ENCODE results near the gene AGAP1. TPM values are rescaled to one million over a fixed set of nuclear protein-coding genes. Genes with fewer than 3 reads are reported as not detected.

The AGAP1 gene
- total RNA-seq, 4 donors from 2014 or later = 7.2 to 19.6 (median 15.2) TPM

DNA sequence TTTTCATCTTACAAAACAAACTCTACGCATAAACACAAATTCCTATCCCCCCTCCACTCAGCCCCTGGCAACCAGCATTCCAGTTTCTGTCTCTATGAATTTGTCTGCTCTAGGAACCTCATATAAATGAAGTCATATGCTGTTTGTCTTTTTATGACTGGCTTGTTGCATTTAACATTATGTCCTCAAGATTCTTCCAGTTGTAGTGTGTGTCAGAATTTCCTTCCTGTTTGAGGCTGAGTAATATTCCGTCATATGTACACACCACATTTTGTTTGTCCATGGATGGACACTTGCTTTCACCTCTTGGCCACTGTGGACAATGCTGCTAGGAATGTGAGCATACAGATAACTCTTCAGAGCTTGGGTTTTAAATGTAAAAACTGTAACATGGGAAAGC lies 402.2 kb downstream of the AGAP1 start:
- no peak for DNase-seq
- no peaks in the 10 kb centered on the region for H3K9me3 ChIP-seq
- H3K4me1 ChIP-seq = no peaks in the 10 kb centered on the region
- no peak overlapping the region for H3K27ac ChIP-seq
- no peaks in the 10 kb centered on the region for H3K27me3 ChIP-seq
- TF ChIP-seq POLR2A (IDR thresholded peaks at IDR 0.05) = no peak
- TF ChIP-seq, protein P1, sequence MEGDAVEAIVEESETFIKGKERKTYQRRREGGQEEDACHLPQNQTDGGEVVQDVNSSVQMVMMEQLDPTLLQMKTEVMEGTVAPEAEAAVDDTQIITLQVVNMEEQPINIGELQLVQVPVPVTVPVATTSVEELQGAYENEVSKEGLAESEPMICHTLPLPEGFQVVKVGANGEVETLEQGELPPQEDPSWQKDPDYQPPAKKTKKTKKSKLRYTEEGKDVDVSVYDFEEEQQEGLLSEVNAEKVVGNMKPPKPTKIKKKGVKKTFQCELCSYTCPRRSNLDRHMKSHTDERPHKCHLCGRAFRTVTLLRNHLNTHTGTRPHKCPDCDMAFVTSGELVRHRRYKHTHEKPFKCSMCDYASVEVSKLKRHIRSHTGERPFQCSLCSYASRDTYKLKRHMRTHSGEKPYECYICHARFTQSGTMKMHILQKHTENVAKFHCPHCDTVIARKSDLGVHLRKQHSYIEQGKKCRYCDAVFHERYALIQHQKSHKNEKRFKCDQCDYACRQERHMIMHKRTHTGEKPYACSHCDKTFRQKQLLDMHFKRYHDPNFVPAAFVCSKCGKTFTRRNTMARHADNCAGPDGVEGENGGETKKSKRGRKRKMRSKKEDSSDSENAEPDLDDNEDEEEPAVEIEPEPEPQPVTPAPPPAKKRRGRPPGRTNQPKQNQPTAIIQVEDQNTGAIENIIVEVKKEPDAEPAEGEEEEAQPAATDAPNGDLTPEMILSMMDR (IDR thresholded peaks at IDR 0.05) = no peak
- intact Hi-C loops (cut with DNase I) = no loop called here
- H3K36me3 ChIP-seq = peaks cover 0 to 48% (median 0%) of the 10 kb centered on the region in 3 donors
- H3K4me3 ChIP-seq = no peak overlapping the region
- WGBS, 2 donors = 84 to 91% methylated on average over 2 of the region's 2 CpGs

DNA sequence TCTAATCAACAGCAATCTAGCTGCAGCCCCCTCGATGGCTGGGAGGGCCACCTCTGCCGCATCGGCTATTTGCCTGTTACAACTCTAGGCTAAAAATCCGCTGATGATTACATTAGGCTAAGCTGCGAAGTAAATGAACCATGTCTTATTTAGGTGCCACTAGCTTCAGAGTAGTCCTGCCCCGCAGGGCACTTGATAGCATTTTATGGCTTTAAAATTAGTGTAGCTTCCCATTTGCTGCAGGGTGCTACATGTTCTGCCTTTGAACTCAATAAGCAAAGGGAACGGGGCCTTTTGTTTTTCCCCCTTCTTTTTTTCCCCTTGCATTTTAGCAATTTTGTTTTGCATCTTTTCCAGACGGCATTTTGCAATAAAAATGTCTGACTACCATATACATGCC lies 404.1 kb downstream of the AGAP1 start:
- no peak for TF ChIP-seq POLR2A (IDR thresholded peaks at IDR 0.05)
- TF ChIP-seq, protein P1 (IDR thresholded peaks at IDR 0.05) = no peak
- no peak for DNase-seq
- Histone ChIP-seq H3K27me3 (no peaks in the 10 kb centered on the region), H3K27ac (no peak overlapping the region), H3K4me3 (no peak overlapping the region), H3K4me1 (no peaks in the 10 kb centered on the region), H3K9me3 (no peaks in the 10 kb centered on the region), H3K36me3 (peaks cover 0 to 36% (median 0%) of the 10 kb centered on the region in 3 donors)
- WGBS, 2 donors = 82 to 87% methylated on average over 8 of the region's 8 CpGs
- intact Hi-C loops (cut with DNase I) = no loop called here

DNA sequence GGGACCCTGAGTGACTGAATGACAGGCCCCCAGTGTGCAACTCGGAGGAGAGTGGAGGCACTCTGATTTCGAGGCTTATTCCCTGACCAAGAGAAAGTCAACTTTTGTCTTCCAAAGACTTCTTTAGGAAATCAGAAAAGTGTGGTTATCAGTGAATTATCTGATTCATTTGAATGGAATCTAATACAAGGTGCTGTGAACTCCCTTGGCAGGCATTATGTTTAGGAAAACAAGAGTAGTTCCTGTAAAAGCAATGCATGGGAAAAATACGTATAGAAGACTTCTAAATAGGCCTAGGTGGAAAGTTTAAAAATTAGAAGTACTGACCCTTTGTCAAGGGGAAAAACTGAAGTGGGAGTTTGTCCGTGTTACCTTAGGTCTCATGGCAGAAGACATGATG lies 404.9 kb downstream of the AGAP1 start:
- H3K4me1 ChIP-seq = no peaks in the 10 kb centered on the region
- no peaks in the 10 kb centered on the region for H3K9me3 ChIP-seq
- 88 to 93% methylated on average over 4 of the region's 4 CpGs for WGBS, 2 donors
- H3K27me3 ChIP-seq = no peaks in the 10 kb centered on the region
- no peak overlapping the region for H3K4me3 ChIP-seq
- peaks cover 0 to 28% (median 0%) of the 10 kb centered on the region in 3 donors for H3K36me3 ChIP-seq
- no peak for DNase-seq
- intact Hi-C loops (cut with DNase I) = no loop called here
- H3K27ac ChIP-seq = no peak overlapping the region
- no peak for TF ChIP-seq POLR2A (IDR thresholded peaks at IDR 0.05)
- TF ChIP-seq, protein P1 (IDR thresholded peaks at IDR 0.05) = no peak

DNA sequence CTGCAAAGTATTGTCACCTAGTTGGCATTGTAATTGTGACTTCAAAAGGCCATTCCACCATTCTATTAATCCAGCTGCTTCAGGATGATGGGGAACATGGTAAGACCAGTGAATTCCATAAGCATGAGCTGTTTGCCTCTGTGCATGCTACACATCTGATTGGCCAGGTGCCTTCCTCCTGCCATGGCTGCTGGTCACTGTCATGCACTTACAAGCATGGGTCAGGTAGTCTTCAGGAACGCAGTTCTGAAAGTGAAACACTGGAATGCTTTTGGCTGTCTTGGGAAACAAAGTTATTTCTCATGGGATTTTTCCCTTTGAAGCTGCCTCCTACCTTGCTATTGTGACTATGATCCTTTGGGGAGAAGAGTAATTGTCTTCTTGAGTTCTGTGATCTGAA lies 406.8 kb downstream of the AGAP1 start:
- H3K9me3 ChIP-seq = no peaks in the 10 kb centered on the region
- TF ChIP-seq, protein P1 (IDR thresholded peaks at IDR 0.05) = no peak
- TF ChIP-seq POLR2A (IDR thresholded peaks at IDR 0.05) = no peak
- no peaks in the 10 kb centered on the region for H3K4me1 ChIP-seq
- no peak overlapping the region for H3K4me3 ChIP-seq
- H3K36me3 ChIP-seq = peaks cover 0 to 15% (median 0%) of the 10 kb centered on the region in 3 donors
- H3K27me3 ChIP-seq = no peaks in the 10 kb centered on the region
- intact Hi-C loops (cut with DNase I) = no loop called here
- no peak overlapping the region for H3K27ac ChIP-seq
- DNase-seq = no peak
- 88 to 89% methylated on average over 1 of the region's 1 CpG for WGBS, 2 donors

DNA sequence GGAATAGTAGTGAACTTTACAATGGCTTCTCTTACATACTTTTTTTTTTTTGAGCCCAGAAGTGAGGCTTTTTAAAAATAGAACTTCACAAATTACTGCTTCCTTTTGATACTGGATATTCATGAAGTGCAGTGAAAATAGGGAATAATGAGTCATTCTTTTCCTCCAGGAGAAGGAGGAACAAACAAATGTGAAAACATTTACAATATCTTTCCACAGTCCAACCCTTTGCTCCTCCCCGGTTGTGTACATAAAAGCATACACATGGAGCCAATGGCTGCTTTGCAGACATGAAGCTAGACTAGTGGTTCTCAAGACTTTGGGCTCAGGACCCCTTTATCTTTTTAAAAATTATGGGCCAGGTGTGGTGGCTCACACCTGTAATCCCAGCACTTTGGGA lies 407.4 kb downstream of the AGAP1 start:
- Histone ChIP-seq H3K27ac (no peak overlapping the region), H3K4me3 (no peak overlapping the region), H3K9me3 (no peaks in the 10 kb centered on the region), H3K36me3 (peaks cover 0 to 9% (median 0%) of the 10 kb centered on the region in 3 donors), H3K27me3 (no peaks in the 10 kb centered on the region), H3K4me1 (no peaks in the 10 kb centered on the region)
- intact Hi-C loops (cut with DNase I) = no loop called here
- DNase-seq = no peak
- WGBS, 2 donors = 100% methylated on average over 1 of the region's 1 CpG
- TF ChIP-seq, protein P1 (IDR thresholded peaks at IDR 0.05) = no peak
- no peak for TF ChIP-seq POLR2A (IDR thresholded peaks at IDR 0.05)
